Measurements from ENCODE around the gene NOS1. TPM values are rescaled to one million over a fixed set of nuclear protein-coding genes. Genes with fewer than 3 reads are reported as not detected.
"Not testable (repeated sequence)": the region's sequence is repeated elsewhere in the genome, so short reads cannot be mapped to it uniquely, and the experiment has no call there.

The NOS1 gene
- total RNA-seq, 1 experiment from 2014 or later = 0.06 TPM

DNA sequence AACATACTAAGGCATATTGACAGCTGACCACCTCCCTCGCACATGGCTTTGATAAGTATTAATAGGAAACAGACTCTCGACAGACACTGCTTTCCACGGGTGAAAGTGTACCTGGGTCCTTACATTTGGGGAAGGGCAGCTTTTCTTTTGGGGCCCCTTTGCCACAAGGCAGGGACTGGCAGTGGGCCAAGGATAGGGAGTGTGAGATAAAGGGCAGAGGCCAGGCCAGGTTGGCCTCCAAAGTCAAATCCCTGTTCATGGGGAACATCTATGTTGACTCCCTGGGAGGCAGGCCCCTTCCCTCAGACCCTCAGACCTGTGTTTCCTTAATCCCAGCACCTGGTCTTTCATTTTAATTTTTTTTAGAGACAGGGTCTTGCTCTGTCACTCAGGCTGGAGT, 151.8 kb downstream of the NOS1 start:
- DNase-seq (ENCODE audit: low read depth) = no peak

- DNase-seq (ENCODE audit: low read depth) = no peak
Measured at GRCh38 chr12:117208811-117209455, 152.5 kb downstream of the NOS1 start.

DNA sequence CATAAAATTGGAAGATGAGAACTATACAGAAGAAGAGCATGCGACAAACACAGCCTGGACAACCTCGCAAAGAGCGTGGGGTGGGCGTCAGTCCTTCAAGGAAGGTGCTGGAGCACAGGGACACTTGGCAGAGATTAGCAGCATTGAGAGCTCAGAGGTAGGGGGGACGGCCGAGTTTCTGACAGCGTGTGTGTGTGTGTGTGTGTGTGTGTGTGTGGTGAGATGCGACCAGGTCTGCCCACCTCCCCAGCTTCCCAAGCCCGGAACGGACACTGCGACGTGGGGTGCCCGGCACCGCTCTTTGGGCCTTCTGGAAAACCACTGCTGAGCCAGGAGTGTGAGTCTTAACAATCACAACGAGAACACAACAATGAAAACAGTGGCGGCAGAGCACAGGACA, 153.2 kb downstream of the NOS1 start:
- no peak for DNase-seq (ENCODE audit: low read depth)

- no peak for DNase-seq (ENCODE audit: low read depth)
Measured at GRCh38 chr12:117207675-117208074, 153.8 kb downstream of the NOS1 start.

- DNase-seq (ENCODE audit: low read depth) = no peak
Measured at GRCh38 chr12:117202556-117202955, 158.9 kb downstream of the NOS1 start.

DNA sequence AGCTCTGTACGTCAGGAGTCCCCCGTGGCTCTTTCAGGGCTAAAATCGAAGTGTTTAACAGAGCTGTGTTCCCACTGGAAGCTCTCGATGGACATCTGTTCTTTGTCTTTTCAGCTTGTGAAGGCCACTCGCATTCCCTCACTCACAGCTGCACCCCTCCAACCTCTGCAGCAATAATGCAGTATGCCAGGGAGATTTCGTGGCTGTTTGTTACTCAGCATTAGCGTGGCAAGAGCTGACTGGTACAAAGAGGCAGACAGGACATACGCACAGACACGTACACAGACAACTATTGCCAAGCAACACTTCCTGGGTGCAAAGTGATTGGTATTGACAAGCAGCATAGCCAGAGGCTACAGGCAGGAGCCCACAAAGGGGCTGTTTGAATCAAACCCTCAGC, 159.4 kb downstream of the NOS1 start:
- no peak for DNase-seq (ENCODE audit: low read depth)

DNA sequence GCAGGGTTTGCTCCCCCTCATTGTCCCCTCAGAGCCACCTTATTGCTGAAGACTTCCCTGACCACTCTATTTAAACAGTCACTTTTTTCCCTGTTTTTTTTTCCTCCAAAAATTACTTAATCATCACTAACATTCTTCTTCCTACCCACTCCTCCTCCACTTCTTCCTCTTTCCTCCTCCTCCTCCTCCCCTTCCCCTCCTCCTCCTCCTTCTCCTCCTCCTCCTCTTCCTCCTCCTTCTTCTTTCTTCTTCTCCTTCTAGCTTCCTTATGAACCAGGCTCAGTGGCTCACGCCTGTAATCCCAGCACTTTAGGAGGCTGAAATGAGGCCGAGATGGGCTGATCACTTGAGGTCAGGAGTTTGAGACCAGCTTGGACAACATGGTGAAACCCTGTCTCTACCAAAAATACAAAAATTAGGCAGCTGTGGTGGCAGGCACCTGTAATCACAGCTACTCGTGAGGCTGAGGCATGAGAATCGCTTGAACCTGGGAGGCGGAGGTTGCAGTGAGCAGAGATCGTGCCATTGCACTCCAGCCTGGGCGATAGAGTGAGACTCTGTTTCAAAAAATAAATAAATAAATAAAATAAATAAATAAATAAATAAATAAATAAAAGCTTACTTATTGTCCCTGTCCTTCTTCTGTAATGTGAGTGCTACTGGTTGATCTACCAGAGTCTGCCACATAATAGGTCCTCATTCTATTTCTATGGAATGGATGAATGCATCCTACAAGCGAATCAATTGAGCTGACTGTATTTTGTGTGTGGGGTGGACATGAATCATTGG, 161.3 kb downstream of the NOS1 start:
- DNase-seq (ENCODE audit: low read depth) = not testable (repeated sequence)

GRCh38 chr12:117196334-117196733, 165.1 kb downstream of the NOS1 start:
- DNase-seq (ENCODE audit: low read depth) = not testable (repeated sequence)

- DNase-seq (ENCODE audit: low read depth) = peak; percentile 58
Measured at GRCh38 chr12:117195027-117195426, 166.4 kb downstream of the NOS1 start.

GRCh38 chr12:117193903-117194302, 167.5 kb downstream of the NOS1 start:
- DNase-seq (ENCODE audit: low read depth) = no peak

- not testable (repeated sequence) for DNase-seq (ENCODE audit: low read depth)
Measured at GRCh38 chr12:117192581-117192980, 168.8 kb downstream of the NOS1 start.

DNA sequence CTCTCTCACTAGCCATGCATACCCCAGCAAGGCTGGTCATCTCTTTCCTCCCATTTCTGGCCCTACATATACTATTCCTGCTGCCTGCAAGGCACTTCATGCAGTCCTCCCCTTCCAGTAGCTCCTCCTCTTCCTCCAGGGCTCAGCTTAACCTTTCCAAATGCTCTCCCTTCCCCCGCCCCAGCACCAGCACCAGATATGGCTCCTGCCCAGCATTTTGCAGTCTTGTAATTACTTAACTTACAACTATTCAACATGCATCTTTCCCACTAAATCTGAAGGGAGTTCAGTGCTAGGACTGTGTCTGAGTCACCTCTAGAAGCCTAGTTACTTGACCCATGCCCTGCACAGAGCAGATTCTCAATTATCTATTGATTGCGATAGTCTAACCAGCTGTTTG, 169.4 kb downstream of the NOS1 start:
- DNase-seq (ENCODE audit: low read depth) = peak; percentile 27

GRCh38 chr12:117190210-117190781, 171.1 kb downstream of the NOS1 start, which contains the start of gene FBXO21:
FBXO21 (minus strand) TSS chr12:117190470; CDS start chr12:117190456, 14 bp downstream.
- peak; percentile 92 for DNase-seq (ENCODE audit: low read depth)

DNA sequence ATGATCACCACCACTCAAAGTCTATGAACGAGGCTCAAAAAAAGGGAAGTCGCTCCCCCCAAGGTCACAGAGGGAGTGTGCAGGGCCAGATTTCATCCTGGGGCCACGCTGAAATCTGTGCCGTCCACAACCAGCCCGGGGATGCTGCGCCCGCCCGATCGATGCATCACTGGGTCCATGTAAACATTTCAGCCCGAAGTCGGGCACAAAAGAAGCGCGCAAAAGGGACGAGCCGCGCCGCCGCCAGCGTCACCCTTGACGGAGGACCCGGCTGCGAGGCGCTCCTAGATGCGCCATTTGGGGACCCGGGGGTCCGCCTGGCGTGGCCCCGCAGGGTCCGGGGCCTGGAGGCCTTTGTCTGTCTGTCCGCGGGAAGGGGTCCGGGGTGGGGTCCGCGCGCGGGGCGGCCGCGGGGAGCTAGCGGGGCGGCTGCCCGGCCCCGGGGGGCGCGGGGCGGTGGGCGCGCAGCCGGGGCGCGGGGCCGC, 171.7 kb downstream of the NOS1 start:
- DNase-seq (ENCODE audit: low read depth) = peak; percentile 43

- no peak for DNase-seq (ENCODE audit: low read depth)
Measured at GRCh38 chr12:117188961-117189724, 172.3 kb downstream of the NOS1 start.

DNA sequence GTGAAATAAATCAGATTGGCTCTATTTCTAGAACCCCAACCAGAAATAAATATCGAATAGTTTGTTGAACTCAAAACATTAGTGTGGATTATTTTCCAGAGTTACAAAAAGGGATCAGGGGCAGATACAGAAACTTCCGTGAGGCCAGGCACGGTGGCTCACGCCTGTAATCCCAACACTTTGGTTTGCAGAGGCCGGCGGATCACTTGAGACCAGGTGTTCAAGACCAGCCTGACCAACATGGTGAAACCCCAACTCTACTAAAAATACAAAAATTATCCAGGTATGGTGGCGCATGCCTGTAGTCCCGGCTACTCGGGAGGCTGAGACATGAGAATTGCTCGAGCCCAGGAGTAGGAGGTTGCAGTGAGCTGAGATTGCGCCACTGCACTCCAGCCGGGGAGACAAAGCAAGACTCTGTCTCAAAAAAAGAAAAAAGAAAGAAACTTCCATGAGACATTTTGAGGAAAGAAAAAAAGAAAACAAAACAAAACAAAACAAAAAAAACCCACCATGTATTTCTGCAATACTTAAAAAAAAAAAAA, 173.2 kb downstream of the NOS1 start:
- DNase-seq (ENCODE audit: low read depth) = no peak

GRCh38 chr12:117187421-117187820, 174.0 kb downstream of the NOS1 start:
- no peak for DNase-seq (ENCODE audit: low read depth)

DNA sequence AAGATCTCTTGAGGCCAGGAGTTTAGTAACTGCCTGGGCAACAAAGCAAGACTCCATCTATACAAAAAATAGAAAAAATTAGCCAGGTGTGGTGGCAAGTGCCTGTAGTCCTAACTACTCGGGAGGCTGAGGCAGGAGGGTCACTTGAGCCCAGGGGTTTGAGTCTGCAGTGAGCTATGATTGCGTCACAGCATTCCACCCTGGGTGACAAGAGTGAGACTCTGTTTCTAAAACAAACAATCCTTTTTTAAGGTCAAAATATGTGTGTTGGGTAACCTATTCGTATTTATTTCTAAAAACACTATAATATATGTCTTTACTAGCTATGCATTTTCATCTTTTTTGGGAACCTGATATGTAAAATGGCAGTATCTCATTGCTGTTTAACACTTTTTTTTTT, 178.6 kb downstream of the NOS1 start:
- no peak for DNase-seq (ENCODE audit: low read depth)

GRCh38 chr12:117181468-117181843, 180.0 kb downstream of the NOS1 start:
- not testable (repeated sequence) for DNase-seq (ENCODE audit: low read depth)

DNA sequence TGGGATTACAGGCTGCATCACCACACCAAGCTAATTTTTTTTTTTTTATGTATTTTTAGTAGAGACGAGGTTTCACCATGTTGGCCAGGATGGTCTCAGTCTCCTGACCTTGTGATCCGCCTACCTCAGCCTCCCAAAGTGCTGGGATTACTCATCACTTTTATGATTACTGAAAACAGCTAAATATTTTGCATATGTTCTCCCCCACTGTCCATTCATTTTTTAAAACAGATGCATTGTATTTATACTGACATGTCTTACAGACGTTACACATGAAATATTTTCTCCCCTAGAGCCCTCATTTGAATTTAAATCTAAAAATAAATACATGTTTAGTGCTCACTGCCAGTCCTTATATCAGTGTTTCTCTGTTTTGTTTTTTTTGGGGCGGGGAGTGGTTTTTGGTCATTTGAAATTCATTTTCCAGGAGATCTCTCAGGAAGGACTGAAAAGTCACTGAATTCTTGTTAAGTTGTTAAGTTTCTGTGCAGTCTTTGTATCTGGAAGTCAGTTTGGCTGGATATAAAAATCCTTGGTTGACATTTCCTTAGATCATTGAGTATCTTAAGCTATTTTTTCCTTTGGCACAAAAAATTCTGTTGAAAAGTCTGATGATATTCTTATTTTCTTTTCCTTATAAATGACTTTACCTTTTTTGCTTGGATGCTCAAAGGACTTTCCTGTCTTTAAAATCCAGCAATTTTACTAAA, 180.5 kb downstream of the NOS1 start:
- no peak for DNase-seq (ENCODE audit: low read depth)

DNA sequence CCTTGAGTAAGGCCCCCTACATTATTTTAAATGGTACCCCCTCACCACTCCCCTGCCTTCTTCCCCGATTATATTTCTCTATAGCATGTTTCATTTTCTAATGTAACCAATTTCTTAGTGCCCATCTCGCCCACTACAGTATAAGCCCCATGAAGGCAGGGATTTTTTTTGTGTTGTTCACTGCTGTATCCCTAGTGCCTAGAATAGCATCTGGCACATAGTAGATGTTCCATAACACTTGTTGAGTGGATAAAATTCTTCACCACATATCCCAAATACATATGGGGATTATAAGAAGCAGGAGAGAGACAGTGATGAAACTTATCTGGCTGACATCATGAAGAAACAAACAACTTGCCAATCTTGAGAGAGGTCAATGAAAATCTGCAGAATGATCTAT, 182.7 kb downstream of the NOS1 start:
- no peak for DNase-seq (ENCODE audit: low read depth)
